ENCODE measurements around the gene CELA2B.
"Not testable (repeated sequence)": the region's sequence is repeated elsewhere in the genome, so short reads cannot be mapped to it uniquely, and the experiment has no call there.

CELA2B gene

GRCh38 chr1:15501208-15502032, 25.5 kb downstream of the CELA2B start:
- DNase-seq (ENCODE audit: low spot score): peak; percentile 70

GRCh38 chr1:15504436-15504835, 28.5 kb downstream of the CELA2B start:
- no peak for DNase-seq (ENCODE audit: low spot score)

DNA sequence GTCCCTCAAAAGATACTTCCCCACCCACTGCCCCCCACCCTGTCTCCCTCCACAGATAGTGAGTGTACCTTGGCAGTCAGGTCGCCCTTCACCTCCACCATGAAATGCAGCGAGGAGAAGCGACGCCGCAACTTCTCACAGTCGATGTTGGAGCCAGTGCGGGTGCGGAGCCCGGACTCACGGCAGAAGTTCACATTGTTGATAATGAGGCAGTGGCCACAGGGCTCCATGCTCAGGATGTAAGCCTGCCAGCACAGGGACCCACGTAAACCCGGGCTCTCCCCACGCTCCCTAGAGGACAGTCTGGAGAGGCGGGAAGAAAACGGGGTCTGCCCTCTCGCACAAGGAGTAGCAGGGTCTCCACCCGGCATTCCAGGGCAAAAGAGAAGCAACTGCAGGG, 30.9 kb downstream of the CELA2B start:
- no peak for DNase-seq (ENCODE audit: low spot score)

GRCh38 chr1:15507278-15507677, 31.4 kb downstream of the CELA2B start:
- no peak for DNase-seq (ENCODE audit: low spot score)

DNA sequence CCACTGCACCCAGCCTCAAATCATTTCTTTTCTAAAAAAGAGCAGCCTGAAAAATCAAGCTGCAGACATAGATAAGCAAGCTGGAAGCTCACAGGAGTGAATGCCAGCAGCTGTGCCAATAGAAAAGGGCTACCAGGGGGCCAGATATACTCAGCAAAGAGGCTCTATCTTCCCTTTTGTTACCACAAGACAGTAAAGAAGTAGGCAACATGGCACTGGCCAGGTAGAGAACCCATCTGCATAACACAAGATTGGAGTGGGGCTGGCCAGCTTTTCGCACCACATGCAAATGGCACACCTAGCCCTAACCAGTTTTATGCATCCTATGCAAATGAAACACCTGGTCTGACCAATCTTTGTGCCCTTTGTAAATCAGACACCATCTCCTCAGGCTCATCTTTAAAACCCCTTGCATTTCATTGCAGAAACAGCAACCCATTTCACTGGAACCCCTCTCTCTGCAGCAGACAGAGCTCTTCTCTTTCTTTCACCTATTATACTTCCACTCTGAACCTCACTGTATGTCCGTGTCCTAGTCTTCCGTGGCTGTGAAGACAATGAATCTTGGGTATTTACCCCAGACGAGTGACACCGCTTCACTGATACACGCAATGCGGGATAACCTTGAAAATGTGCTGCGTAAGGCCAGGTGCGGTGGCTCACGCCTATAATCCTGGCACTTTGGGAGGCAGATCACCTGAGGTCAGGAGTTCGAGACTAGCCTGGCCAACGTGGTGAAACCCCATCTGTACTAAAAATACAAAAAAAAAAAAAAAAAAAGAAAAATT, 33.0 kb downstream of the CELA2B start:
- DNase-seq (ENCODE audit: low spot score): no peak

DNA sequence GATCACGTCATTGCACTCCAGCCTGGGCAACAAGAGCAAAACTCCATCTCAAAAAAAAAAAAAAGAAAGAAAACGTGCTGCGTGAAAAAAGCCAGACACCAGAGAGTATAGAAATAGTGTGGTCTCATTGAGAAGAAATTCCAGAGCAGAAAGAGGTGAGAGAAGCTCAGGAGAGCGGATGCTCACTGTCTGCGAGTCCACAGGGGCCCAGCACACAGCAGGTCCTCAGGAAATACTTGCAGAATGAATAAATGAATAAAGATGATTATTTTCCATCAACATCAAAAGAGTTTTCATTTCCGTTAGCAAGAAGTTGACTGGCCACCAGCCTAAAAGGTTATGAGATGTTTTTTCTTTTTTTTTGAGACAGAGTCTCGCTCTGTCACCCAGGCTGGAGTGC, 33.7 kb downstream of the CELA2B start:
- DNase-seq (ENCODE audit: low spot score): no peak

- no peak for DNase-seq (ENCODE audit: low spot score)
Measured at GRCh38 chr1:15510611-15511405, 34.9 kb downstream of the CELA2B start.

GRCh38 chr1:15513192-15513591, 37.3 kb downstream of the CELA2B start:
- DNase-seq (ENCODE audit: low spot score): no peak

DNA sequence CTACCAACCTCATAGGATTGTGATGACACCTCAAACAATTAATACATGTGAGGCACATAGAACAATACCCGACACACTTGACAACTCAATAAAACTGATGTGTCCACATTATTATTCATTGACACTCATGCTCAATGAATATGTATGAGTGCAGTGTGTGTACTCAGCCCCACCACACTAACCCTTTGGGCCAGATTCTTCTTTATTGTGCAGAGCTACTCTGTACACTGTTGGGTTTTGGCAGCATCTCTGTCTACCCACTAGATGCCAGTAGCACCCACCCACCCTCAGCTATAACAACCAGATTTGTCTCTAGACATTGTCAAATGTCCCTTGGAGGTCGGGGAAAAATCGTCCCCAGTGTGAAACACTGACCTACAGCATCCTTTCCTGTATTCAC, 38.0 kb downstream of the CELA2B start:
- no peak for DNase-seq (ENCODE audit: low spot score)

GRCh38 chr1:15514557-15514956, 38.7 kb downstream of the CELA2B start:
- not testable (repeated sequence) for DNase-seq (ENCODE audit: low spot score)

GRCh38 chr1:15515022-15515663, 39.2 kb downstream of the CELA2B start:
- no peak for DNase-seq (ENCODE audit: low spot score)

DNA sequence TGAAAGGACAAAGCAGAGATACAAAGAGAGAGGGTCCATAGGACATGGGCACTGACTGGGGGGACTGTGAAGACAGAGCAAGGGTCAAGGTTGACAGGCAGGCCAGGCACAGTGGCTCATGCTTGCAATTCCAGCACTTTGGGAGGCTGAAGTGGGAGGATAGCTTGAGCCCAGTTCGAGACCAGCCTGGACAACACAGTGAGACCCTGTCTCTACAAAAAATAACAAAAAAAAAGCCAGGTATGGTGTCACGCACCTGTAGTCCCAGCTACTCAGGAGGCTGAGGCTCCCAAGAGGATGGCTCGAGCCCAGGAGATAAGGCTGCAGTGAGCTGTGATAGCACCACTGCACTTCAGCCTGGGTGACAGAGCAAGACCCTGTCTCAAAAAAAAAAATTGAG, 43.7 kb downstream of the CELA2B start:
- no peak for DNase-seq (ENCODE audit: low spot score)

GRCh38 chr1:15521206-15521906, 45.5 kb downstream of the CELA2B start:
- DNase-seq (ENCODE audit: low spot score): not testable (repeated sequence)

- DNase-seq (ENCODE audit: low spot score): no peak
Measured at GRCh38 chr1:15522551-15522950, 46.6 kb downstream of the CELA2B start.

DNA sequence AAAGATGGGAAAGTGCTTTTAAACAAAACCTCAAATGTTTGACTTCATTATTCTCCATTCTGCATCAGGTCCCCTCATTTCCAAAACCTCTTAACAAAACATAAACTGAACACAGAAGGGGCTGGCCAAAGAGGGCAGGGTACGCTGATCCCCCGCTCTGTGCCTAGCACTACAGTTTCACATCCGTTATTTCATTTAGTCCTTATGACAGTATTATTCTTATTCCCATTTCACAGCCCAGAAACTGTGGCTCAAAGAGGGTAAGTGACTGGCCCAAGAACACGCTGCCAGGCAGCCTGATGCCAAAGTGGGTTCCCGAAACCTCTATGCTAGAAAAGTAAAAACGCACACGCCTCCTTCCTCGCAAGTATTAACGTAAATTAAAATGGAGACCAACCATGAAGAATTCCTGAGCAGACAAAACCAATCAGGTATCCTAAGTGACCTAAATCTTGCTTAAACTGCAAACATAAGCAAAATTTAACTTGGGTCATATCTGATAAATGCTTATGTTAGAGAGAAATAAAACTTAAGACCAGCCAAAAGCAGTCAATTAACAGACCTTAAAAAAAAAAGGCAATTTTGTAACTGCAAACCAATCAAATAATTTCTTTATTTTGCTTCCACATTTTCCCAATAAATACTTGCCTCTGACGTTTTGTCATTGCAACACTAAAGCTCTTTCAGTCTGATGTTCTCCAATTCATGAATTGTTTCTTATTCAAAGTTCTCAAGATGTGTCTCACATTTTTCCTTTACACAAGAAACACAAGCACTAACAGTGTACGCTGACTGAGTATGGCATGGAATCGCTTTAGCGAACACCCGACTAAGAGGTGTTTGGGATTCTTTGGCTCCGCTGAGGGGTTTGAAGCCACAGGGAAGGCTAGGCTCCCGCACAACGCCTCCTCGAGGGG, 47.5 kb downstream of the CELA2B start:
- no peak for DNase-seq (ENCODE audit: low spot score)

DNA sequence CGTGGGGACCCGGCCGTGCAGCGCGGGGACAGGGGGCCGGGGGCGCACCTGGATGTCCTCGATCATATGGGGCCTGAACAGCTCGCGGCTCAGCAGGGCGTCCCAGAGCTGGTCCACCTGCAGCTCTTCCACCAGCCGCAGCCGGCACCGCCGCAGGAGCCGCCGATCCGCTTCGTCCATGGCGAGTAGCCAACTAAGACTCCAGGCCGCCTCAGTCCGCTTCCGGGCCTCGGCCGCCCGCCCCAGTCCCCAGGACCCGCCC, 48.0 kb downstream of the CELA2B start, which contains the start of gene CASP9:
Gene CASP9 (minus strand): TSS at position 195 of the 262 bp plus-strand sequence. CDS start 15 bp downstream, at position 180.
- no peak for DNase-seq (ENCODE audit: low spot score)

- DNase-seq (ENCODE audit: low spot score): peak; percentile 98
Measured at GRCh38 chr1:15524283-15525049, 48.6 kb downstream of the CELA2B start.

- DNase-seq (ENCODE audit: low spot score): no peak
Measured at GRCh38 chr1:15525050-15526020, 49.4 kb downstream of the CELA2B start.

Measured in germinal center (tissue), 1 donor.